HCT116 (cell line): Measurements from ENCODE around the gene AMER2. TPM values are rescaled to one million over a fixed set of nuclear protein-coding genes. Genes with fewer than 3 reads are reported as not detected.

ENCODE experiments used
- ATAC-seq: fragments of 200-7000 bp; cut with Tn5 transposase; 2 replicates; pipeline ENCODE4 v1.9.1; 2020; ENCODE audit warnings: mild to moderate bottlenecking, moderate library complexity
- BruUV-seq: library from RNA; stranded (reverse); fragments of 400-500 nt; replicated peaks from 2 replicates; lab custom pipeline; 2021; lab: Mats Ljungman, UMichigan
- CTCF ChIA-PET: fragments of 300-600 bp; sonication (Branson Sonifier 250); formaldehyde crosslinking; loops from one replicate; lab custom pipeline; 2021; ENCODE audit warnings: antibody characterized with exemption; lab: Charles Lee
- POLR2A ChIA-PET: fragments of 300-600, 350-600 bp; sonication (Branson Sonifier 250); formaldehyde crosslinking; loops from one replicate; lab custom pipeline; 2021; ENCODE audit warnings: antibody characterized with exemption; lab: Charles Lee
- RAD21 ChIA-PET, 2 experiments: fragments of 300-600 bp; sonication (Branson Sonifier 250); formaldehyde crosslinking; loops; one replicate each; lab custom pipeline; 2023; ENCODE audit warnings: low total read pairs in 2 of 2; ENCODE audit not compliant: uncharacterized antibody in 2 of 2, unreplicated experiment in 2 of 2, low non-redundant PET in 1 of 2; lab: Charles Lee
- DNase-seq: peaks from one replicate; pipeline ENCODE4 v3.0.0-alpha.2; 2010; ENCODE audit warnings: low read depth, low spot score
- H2AFZ ChIP-seq: fragments of 200-600 bp; shearing (Covaris generic), sonication (generic); 2 replicates; pipeline ENCODE4 v1.6.1; 2017; ENCODE audit warnings: low read depth, mixed run types, mixed read lengths, antibody characterized with exemption, low read length; ENCODE audit not compliant: poor library complexity, severe bottlenecking
- H3K27ac ChIP-seq: 2 replicates; pipeline ENCODE4 v1.5.1; 2012; ENCODE audit warnings: low read depth, low read length
- H3K27me3 ChIP-seq: fragments of 200-600 bp; sonication (generic); 2 replicates; pipeline ENCODE4 v1.6.1; 2016; ENCODE audit warnings: mixed run types, low read length, mixed read lengths; ENCODE audit not compliant: insufficient read depth
- H3K36me3 ChIP-seq, 2 experiments: fragments of 200-500 bp in 1 of 2; fragments of 200-600 bp in 1 of 2; sonication (Bioruptor generic) in 1 of 2; sonication (generic) in 1 of 2; 2 replicates each; pipeline versions ENCODE4 v1.5.1 to v1.6.1; 2014 to 2016; ENCODE audit warnings: low read length in 2 of 2, inconsistent platforms in 1 of 2, mixed read lengths in 1 of 2, mixed run types in 1 of 2; ENCODE audit not compliant: insufficient read depth in 2 of 2, control insufficient read depth in 1 of 2
- H3K4me1 ChIP-seq, 2 experiments: fragments of 200-600 bp in 1 of 2; sonication (generic) in 1 of 2; 2 replicates each; pipeline versions ENCODE4 v1.5.1 to v1.6.1; 2012 to 2017; ENCODE audit warnings: low read length in 2 of 2, inconsistent platforms in 1 of 2, mild to moderate bottlenecking in 1 of 2, mixed read lengths in 1 of 2, mixed run types in 1 of 2, moderate library complexity in 1 of 2; ENCODE audit not compliant: insufficient read depth in 2 of 2, control insufficient read depth in 1 of 2
- H3K4me2 ChIP-seq: fragments of 200-600 bp; sonication (generic); 2 replicates; pipeline ENCODE4 v1.6.1; 2017; ENCODE audit warnings: mixed run types, low read length, mixed read lengths
- H3K4me3 ChIP-seq, 2 experiments: fragments of 200-600 bp in 1 of 2; sonication (generic) in 1 of 2; replicated peaks in 1 of 2; 2 replicates each; pipeline ENCODE4 v1.5.1; 2011 to 2016; ENCODE audit warnings: low read length in 2 of 2, control low read depth in 1 of 2, low read depth in 1 of 2, mild to moderate bottlenecking in 1 of 2, mixed read lengths in 1 of 2, mixed run types in 1 of 2
- H3K79me2 ChIP-seq: fragments of 200-600 bp; sonication (generic); 2 replicates; pipeline ENCODE4 v1.6.1; 2017; ENCODE audit warnings: mild to moderate bottlenecking, mixed run types, low read length, moderate library complexity, mixed read lengths; ENCODE audit not compliant: insufficient read depth
- H3K9ac ChIP-seq: fragments of 200-600 bp; sonication (generic); 2 replicates; pipeline ENCODE4 v1.6.1; 2016; ENCODE audit warnings: low read length, mixed read lengths
- H3K9me2 ChIP-seq: fragments of 200-600 bp; sonication (generic), shearing (Covaris generic); 2 replicates; pipeline ENCODE4 v1.6.1; 2017; ENCODE audit warnings: mixed run types, mild to moderate bottlenecking, moderate library complexity; ENCODE audit not compliant: insufficient read depth
- H3K9me3 ChIP-seq, 2 experiments: fragments of 200-500 bp in 1 of 2; fragments of 200-600 bp in 1 of 2; sonication (Bioruptor generic) in 1 of 2; sonication (generic) in 1 of 2; 2 replicates each; pipeline ENCODE4 v1.6.1; 2014 to 2017; ENCODE audit warnings: low read length in 2 of 2, mixed read lengths in 2 of 2, inconsistent platforms in 1 of 2, low read depth in 1 of 2, mild to moderate bottlenecking in 1 of 2, mixed run types in 1 of 2, moderate library complexity in 1 of 2; ENCODE audit not compliant: control insufficient read depth in 1 of 2, insufficient read depth in 1 of 2
- H4K20me1 ChIP-seq: fragments of 200-600 bp; sonication (generic), shearing (Covaris generic); 2 replicates; pipeline ENCODE4 v1.6.1; 2017; ENCODE audit warnings: mixed run types, mild to moderate bottlenecking, moderate library complexity; ENCODE audit not compliant: insufficient read depth
- CBX3 ChIP-seq: IDR thresholded peaks from 2 replicates; pipeline ENCODE4 v1.6.1; 2012; ENCODE audit warnings: low read depth
- CEBPB ChIP-seq: IDR thresholded peaks from 2 replicates; pipeline ENCODE4 v1.6.1; 2012; ENCODE audit warnings: low read depth
- EGR1 ChIP-seq: IDR thresholded peaks from 2 replicates; pipeline ENCODE4 v1.6.1; 2012; ENCODE audit warnings: low read depth
- EZH2 ChIP-seq: fragments of 200-600 bp; sonication (generic); IDR thresholded peaks from 2 replicates; pipeline ENCODE4 v1.6.1; 2017; ENCODE audit warnings: antibody characterized with exemption, mixed run types
- EZH2phosphoT487 ChIP-seq: fragments of 200-600 bp; IDR thresholded peaks from 2 replicates; pipeline ENCODE4 v1.6.1; 2018; ENCODE audit warnings: antibody characterized with exemption, borderline replicate concordance
- FOSL1 ChIP-seq: IDR thresholded peaks from 2 replicates; pipeline ENCODE4 v1.6.1; 2012; ENCODE audit warnings: low read depth
- JUND ChIP-seq: IDR thresholded peaks from 2 replicates; pipeline ENCODE4 v1.6.1; 2012
- POLR2AphosphoS5 ChIP-seq: IDR thresholded peaks from 2 replicates; pipeline ENCODE4 v1.6.1; 2011; ENCODE audit warnings: mild to moderate bottlenecking, low read depth, low read length, moderate library complexity
- RAD21 ChIP-seq: IDR thresholded peaks from 2 replicates; pipeline ENCODE4 v1.6.1; 2012; ENCODE audit warnings: low read depth, mild to moderate bottlenecking
- SIN3A ChIP-seq: IDR thresholded peaks from 2 replicates; pipeline ENCODE4 v1.6.1; 2012; ENCODE audit warnings: low read depth
- SP1 ChIP-seq: IDR thresholded peaks from 2 replicates; pipeline ENCODE4 v1.6.1; 2012; ENCODE audit warnings: low read depth
- SRF ChIP-seq: IDR thresholded peaks from 2 replicates; pipeline ENCODE4 v1.6.1; 2012; ENCODE audit warnings: low read depth
- YY1 ChIP-seq: IDR thresholded peaks from 2 replicates; pipeline ENCODE4 v1.6.1; 2011; ENCODE audit warnings: low read length, low read depth, moderate library complexity, mild to moderate bottlenecking; ENCODE audit not compliant: insufficient replicate concordance; ENCODE audit errors: extremely low read depth
- ZNF274 ChIP-seq: fragments of 200-500 bp; sonication (Bioruptor generic); IDR thresholded peaks from 2 replicates; pipeline ENCODE4 v1.6.1; 2014; ENCODE audit warnings: mild to moderate bottlenecking, low read depth, low read length, inconsistent platforms
- intact Hi-C: fragments of 100-400 bp; cut with micrococcal nuclease; formaldehyde crosslinking; loops from 2 replicates; pipeline ENCODE4 v1.10.0; 2022
- total RNA-seq: library from RNA; stranded (reverse); gene quantifications from one replicate; pipeline ENCODE4 v1.2.1, GENCODE V29; 2021; ENCODE audit not compliant: unreplicated experiment
- TF ChIP-seq, protein P1 (sequence below), 3 experiments: fragments of 200-600 bp in 1 of 3; sonication (generic) in 1 of 3; IDR thresholded peaks in 2 of 3; conservative IDR thresholded peaks in 1 of 3; 2 replicates each; pipeline ENCODE4 v1.5.1; 2012 to 2017; ENCODE audit warnings: low read depth in 2 of 3, low read length in 2 of 3, antibody characterized with exemption in 1 of 3, borderline replicate concordance in 1 of 3, control low read depth in 1 of 3, mild to moderate bottlenecking in 1 of 3, mixed read lengths in 1 of 3, mixed run types in 1 of 3, moderate library complexity in 1 of 3; ENCODE audit not compliant: insufficient read depth in 1 of 3
- TF ChIP-seq, protein P2 (sequence below): IDR thresholded peaks from 2 replicates; pipeline ENCODE4 v1.6.1; 2012
- TF ChIP-seq, protein P3 (sequence below): IDR thresholded peaks from 2 replicates; pipeline ENCODE4 v1.6.1; 2011; ENCODE audit warnings: mild to moderate bottlenecking, low read length, moderate library complexity; ENCODE audit not compliant: insufficient replicate concordance; ENCODE audit errors: extremely low read depth

The AMER2 gene
- total RNA-seq, 1 experiment from 2014 or later = not detected

DNA sequence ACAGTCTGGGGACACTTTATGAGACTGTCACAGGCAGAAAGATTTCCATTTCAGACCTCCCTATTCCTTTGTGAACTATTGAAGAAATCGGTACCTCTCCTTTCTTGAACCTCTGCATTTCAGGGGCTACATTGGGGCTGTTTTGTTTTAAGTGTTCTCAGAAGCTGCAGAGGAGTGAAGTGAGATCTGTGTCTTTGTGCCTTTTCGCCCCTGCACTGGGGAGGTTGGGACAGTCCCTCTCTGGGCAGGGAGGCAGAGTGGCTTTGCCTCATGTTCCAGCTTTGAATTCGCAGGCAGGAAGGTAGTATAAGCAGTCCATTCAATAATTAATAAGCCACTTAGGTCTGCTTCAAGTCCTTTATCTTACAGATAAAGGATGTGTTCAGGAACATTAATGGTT, 9.5 kb upstream of the AMER2 start:
- no peak overlapping the region for H2AFZ ChIP-seq
- ChIA-PET RAD21 (no interaction called here), CTCF (no interaction called here), POLR2A (no interaction called here)
- no peaks in the 10 kb centered on the region for H3K4me1 ChIP-seq
- no peak overlapping the region for H3K27ac ChIP-seq
- H3K4me2 ChIP-seq = no peak overlapping the region
- intact Hi-C loops = no loop called here
- H3K9ac ChIP-seq = no peak overlapping the region
- H3K36me3 ChIP-seq = no peaks in the 10 kb centered on the region
- peaks cover 34% of the 10 kb centered on the region for H3K27me3 ChIP-seq
- H3K9me3 ChIP-seq = no peaks in the 10 kb centered on the region
- no peak for TF ChIP-seq SIN3A
- no peak for TF ChIP-seq CBX3
- TF ChIP-seq SP1 = no peak
- TF ChIP-seq, protein P1, sequence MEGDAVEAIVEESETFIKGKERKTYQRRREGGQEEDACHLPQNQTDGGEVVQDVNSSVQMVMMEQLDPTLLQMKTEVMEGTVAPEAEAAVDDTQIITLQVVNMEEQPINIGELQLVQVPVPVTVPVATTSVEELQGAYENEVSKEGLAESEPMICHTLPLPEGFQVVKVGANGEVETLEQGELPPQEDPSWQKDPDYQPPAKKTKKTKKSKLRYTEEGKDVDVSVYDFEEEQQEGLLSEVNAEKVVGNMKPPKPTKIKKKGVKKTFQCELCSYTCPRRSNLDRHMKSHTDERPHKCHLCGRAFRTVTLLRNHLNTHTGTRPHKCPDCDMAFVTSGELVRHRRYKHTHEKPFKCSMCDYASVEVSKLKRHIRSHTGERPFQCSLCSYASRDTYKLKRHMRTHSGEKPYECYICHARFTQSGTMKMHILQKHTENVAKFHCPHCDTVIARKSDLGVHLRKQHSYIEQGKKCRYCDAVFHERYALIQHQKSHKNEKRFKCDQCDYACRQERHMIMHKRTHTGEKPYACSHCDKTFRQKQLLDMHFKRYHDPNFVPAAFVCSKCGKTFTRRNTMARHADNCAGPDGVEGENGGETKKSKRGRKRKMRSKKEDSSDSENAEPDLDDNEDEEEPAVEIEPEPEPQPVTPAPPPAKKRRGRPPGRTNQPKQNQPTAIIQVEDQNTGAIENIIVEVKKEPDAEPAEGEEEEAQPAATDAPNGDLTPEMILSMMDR (IDR thresholded peaks at IDR 0.05 in 2 of 3, conservative IDR thresholded peaks at IDR 0.05 in 1 of 3; ENCODE audit: borderline replicate concordance in 1 of 3, insufficient read depth in 1 of 3, low read depth in 2 of 3, low read length in 2 of 3) = no peak
- no peak for TF ChIP-seq EGR1
- no peak for TF ChIP-seq RAD21
- no peak for TF ChIP-seq CEBPB
- no peak for TF ChIP-seq EZH2phosphoT487
- TF ChIP-seq YY1 = no peak
- TF ChIP-seq SRF = no peak
- TF ChIP-seq, protein P2, sequence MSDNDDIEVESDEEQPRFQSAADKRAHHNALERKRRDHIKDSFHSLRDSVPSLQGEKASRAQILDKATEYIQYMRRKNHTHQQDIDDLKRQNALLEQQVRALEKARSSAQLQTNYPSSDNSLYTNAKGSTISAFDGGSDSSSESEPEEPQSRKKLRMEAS = no peak
- TF ChIP-seq EZH2 = no peak
- TF ChIP-seq, protein P3, sequence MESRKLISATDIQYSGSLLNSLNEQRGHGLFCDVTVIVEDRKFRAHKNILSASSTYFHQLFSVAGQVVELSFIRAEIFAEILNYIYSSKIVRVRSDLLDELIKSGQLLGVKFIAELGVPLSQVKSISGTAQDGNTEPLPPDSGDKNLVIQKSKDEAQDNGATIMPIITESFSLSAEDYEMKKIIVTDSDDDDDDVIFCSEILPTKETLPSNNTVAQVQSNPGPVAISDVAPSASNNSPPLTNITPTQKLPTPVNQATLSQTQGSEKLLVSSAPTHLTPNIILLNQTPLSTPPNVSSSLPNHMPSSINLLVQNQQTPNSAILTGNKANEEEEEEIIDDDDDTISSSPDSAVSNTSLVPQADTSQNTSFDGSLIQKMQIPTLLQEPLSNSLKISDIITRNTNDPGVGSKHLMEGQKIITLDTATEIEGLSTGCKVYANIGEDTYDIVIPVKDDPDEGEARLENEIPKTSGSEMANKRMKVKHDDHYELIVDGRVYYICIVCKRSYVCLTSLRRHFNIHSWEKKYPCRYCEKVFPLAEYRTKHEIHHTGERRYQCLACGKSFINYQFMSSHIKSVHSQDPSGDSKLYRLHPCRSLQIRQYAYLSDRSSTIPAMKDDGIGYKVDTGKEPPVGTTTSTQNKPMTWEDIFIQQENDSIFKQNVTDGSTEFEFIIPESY = no peak
- no peak for TF ChIP-seq POLR2AphosphoS5
- TF ChIP-seq FOSL1 = no peak
- no peak for TF ChIP-seq ZNF274
- TF ChIP-seq JUND = no peak
- no peaks in the 10 kb centered on the region for H3K79me2 ChIP-seq
- BruUV-seq = no TSS peak
- H3K4me3 ChIP-seq = no peak overlapping the region
- H3K9me2 ChIP-seq = no peaks in the 10 kb centered on the region
- DNase-seq (no peak), ATAC-seq (no peak)
- no peaks in the 10 kb centered on the region for H4K20me1 ChIP-seq
